Mesenteric fat pad (tissue), 1 donor: ENCODE results near the gene U2AF2. TPM values are rescaled to one million over a fixed set of nuclear protein-coding genes. Genes with fewer than 3 reads are reported as not detected.

Experiments
- DNase-seq: peaks from one replicate; pipeline ENCODE4 v3.0.0-alpha.2; 2020; ENCODE audit warnings: low spot score
- total RNA-seq: library from RNA; stranded (reverse); fragmentation: NEBNext Ultra II Directional; extraction: Animal tissue kit (Norgen Biotek cat#: 25700); gene quantifications from one replicate; pipeline ENCODE4 v1.2.1, GENCODE V29; 2021
- donor health status: DM: yes; HTN: yes; CAD: no.

Gene U2AF2
- total RNA-seq, 1 donor from 2014 or later = 126 TPM

DNA sequence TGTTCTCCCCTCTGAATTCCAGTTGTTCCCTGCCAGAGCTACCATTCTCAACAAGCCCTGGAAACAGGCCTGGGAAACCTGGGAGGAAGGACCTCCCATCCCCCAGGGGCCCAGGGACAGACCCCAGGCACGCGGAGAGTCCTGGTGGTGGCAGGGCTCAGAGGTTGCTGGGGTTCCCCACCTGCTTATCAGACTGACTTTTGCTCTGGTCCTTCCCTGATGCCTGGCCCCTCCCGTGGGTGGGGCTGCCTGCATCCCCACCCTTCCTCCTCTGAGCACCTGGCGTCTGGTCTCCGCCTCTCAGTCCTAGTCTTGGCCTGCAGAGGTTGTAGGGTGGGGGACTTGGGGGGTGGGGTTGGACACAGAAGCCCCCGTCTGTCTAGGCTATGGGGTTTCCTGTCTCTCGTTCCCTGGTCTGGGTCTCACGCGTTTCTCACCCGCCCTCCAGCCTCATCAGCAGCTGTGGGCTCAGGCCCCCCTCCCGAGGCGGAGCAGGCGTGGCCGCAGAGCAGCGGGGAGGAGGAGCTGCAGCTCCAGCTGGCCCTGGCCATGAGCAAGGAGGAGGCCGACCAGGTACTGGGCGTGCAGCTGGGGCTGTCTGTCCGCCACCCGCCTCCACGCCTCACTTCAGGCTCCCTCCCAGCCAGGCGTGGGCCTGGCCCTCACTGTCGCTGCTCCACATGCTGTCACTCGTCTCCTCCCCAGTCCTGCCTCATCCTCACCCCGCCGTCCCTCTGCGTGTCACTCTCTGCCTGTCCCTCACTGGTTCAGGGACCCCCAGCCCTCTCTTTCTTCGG is 33.8 kb downstream of the U2AF2 start:
- DNase-seq = no peak

- no peak for DNase-seq
These were observed 34.7 kb downstream of the U2AF2 start for GRCh38 chr19:55689411-55690108.

DNA sequence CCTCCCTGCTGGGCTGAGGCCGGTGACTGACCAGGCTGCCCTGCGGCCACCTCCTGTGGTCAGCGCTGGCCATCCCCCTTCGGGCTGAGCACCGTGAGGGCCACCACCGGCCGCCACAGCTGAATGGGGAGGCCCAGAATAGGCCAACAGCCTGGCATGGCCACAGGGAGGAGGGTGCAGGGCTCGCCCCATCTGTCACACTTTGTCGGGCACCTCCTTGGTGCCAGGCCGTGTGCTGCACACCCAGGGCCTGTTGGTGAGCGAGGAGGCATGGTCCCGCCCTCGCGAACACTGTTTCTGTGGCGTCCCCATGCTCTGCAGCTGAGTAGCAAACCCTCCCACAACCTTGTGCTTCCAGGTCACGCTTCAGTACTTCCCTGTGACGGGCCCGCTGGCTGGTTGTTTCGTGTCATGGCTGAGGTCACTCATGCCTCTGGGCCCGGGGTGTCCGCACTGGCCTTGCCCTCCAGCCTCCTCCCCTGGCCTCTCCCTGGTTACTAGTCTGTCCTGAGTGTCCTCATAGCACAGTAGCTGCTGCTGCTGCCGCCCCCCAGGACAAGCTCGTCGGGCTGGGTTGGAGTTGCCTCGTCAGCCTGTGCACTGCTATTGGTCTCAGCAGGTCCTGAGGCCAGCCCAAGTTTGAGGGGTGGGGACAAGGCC is 35.4 kb downstream of the U2AF2 start:
- no peak for DNase-seq

DNA sequence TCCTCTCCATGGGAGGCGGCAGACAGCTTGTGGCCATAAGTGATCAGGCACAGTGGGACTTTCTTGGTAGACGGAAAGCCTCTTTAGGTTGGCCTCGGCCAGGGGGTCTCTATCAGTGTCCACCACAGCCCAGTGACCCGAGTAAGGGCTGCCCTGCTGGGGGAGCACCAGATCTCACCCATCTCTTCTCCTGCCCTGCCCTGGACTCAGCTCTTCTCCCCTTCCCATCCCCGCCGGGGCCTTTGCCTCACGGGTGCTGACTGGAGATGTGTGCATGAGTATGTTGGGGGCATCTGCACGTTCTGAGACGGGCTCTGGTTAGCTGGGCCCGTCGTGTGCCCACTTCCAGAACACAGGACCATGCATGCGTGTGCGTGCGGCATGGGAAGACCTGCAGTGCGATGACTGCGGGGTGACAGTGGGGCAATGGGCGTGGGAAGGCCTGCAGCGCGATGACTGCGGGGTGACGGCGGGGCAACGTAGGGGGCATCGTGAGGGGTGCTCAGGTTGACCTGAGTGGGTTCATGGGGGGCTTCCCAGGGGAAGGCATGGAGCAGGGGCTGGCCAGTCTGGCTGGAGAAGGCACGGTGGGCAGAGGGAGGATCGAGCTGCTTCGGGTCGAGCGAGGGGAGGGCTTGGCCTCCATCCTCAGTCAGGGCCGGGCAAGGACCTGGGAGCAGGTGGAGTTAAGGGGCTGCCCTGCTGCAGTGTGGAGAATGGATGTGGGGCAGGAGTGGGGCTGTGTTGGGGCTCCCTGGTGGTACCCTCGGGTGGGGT is 36.1 kb downstream of the U2AF2 start:
- DNase-seq = no peak

- no peak for DNase-seq
These were observed 37.0 kb downstream of the U2AF2 start for GRCh38 chr19:55691561-55692481.

- DNase-seq = no peak
These were observed 37.8 kb downstream of the U2AF2 start for GRCh38 chr19:55692681-55693081.

DNA sequence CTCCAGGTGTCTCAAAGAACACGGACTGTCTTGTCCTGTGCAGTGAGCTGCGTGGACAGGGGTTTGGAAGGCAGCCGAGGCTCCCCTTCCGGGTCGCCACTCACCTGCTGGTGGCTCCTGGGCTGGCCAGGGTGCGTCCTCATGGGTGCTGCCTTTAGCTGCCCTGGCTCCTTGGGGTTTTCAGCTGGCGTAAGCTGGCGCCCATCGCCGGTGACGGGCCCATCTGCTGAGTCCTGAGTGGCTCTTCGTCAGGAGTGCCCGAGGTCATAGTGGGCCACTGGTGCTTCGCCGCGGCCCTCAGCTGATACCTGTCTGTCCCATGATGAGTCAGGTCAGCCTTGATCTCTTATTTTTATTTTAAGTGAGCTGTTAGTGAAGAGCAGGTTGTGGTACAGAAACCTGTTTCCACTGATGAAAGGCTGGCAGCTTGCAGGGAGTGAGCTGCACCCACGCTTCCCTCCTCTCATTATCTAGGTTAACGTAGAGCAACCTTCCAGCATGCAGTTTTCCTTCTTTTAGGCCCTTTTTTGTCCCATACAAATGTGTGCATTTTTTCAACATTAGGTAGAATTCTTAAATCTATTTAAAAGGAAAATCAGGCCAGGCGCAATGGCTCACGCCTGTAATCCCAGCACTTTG is 38.6 kb downstream of the U2AF2 start:
- no peak for DNase-seq

- DNase-seq = no peak
These were observed 39.4 kb downstream of the U2AF2 start for GRCh38 chr19:55694241-55694655.

GRCh38 chr19:55694656-55695491 is 40.0 kb downstream of the U2AF2 start:
- no peak for DNase-seq

- DNase-seq = no peak
These were observed 40.9 kb downstream of the U2AF2 start for GRCh38 chr19:55695511-55696290.

GRCh38 chr19:55696301-55697068 is 41.6 kb downstream of the U2AF2 start:
- DNase-seq = peak; percentile 85

GRCh38 chr19:55697069-55697440 is 42.2 kb downstream of the U2AF2 start:
- peak; percentile 75 for DNase-seq

DNA sequence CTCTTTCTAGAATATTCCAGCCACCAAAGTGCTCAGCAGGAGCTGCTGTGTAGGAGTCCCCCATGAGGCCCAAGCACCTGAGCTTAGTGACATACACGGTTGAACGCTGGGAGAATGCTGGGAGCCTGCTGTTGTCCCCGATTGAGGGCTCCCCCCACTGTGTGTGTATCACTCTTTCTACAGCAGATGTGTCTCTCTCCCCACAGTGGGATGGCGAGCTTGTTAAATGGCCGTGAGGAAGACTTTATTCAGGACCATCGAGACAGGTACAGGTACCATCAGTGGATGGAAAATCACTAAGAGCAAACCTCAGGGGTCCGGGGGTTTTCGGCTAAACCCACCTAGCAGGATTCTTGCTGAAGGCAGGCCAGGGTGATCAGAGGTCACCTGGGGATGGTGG is 42.9 kb downstream of the U2AF2 start:
- DNase-seq = peak; percentile 33

DNA sequence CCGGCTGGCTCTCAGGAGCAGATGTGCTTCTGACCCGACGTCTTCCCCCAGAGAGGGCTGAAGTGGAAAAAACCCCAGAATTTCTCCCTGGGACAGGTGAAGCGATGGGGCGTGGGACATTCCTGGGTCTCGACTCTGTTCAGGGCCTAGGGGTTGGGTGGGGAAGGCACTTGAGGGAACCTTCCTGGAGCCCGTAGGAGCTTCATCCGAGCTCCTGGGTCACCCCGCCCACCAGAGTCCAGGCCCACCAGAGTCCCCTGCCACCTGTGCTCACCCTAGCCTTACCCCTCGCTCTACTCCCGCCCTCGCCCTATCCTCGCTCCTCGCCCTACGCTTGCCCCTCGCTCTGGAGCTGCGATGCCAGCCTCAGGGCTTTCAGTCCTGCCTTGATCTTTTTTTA is 43.4 kb downstream of the U2AF2 start:
- DNase-seq = peak; percentile 77

DNA sequence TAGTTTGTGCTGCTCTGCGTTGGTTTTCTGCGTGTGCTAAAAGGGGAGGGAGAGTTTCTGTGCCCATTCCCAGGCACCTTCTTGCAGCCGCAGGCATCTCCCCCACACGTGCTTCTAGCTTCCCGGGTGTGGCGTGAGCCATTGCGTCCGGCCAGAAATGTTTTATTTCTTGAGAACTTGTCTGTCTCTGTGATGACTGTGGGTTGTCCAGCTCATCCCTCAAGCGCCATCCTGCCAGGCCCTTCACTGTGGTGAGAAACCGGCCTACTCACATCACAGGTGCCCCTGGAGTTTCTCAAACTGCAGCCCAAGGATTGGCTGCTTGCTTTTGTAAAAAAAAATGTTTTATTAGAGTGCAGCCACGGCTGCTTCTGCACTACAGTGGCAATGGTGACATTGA is 44.4 kb downstream of the U2AF2 start:
- DNase-seq = peak; percentile 55

DNA sequence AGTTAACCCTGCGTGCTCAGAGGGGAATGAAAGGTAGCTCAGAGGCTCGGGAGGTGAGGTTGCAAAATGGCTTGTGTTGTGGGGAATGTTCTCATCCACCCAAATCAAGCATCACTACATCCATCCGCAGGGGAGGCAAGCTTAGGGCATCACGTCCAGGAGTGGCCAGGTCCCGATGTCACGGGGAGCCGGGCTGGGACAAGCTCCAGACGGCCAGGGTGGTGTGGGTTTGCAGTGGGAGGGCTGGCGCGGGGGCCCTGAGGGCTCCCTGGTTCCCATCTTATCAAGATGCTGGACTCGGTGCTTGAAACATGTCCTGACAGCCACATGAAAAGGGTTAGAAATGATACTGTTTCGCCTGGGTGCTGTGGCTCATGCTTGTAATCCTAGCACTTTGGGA is 46.0 kb downstream of the U2AF2 start:
- DNase-seq = peak; percentile 59

GRCh38 chr19:55702131-55702627 is 47.3 kb downstream of the U2AF2 start:
- peak; percentile 53 for DNase-seq
